ENCODE results near the gene PREX1.

- TF ChIP-seq, protein P1, sequence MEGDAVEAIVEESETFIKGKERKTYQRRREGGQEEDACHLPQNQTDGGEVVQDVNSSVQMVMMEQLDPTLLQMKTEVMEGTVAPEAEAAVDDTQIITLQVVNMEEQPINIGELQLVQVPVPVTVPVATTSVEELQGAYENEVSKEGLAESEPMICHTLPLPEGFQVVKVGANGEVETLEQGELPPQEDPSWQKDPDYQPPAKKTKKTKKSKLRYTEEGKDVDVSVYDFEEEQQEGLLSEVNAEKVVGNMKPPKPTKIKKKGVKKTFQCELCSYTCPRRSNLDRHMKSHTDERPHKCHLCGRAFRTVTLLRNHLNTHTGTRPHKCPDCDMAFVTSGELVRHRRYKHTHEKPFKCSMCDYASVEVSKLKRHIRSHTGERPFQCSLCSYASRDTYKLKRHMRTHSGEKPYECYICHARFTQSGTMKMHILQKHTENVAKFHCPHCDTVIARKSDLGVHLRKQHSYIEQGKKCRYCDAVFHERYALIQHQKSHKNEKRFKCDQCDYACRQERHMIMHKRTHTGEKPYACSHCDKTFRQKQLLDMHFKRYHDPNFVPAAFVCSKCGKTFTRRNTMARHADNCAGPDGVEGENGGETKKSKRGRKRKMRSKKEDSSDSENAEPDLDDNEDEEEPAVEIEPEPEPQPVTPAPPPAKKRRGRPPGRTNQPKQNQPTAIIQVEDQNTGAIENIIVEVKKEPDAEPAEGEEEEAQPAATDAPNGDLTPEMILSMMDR (IDR thresholded peaks at IDR 0.05; ENCODE audit: extremely low read depth in 1 of 2, insufficient read depth in 1 of 2, low read depth in 1 of 2, low read length in 2 of 2): no peak
- no peak for TF ChIP-seq POLR2AphosphoS5 (IDR thresholded peaks at IDR 0.05; ENCODE audit: insufficient read depth, low read depth, low read length)
These were observed 244.0 kb downstream of the PREX1 start for GRCh38 chr20:48583801-48584200.
